Left kidney (tissue), 8 donors: ENCODE data around the gene SP5. TPM values are rescaled to one million over a fixed set of nuclear protein-coding genes. Genes with fewer than 3 reads are reported as not detected.
"Not testable (repeated sequence)": the region's sequence is repeated elsewhere in the genome, so short reads cannot be mapped to it uniquely, and the experiment has no call there.

ENCODE experiments used
- DNase-seq: peaks from one replicate; pipeline ENCODE4 v3.0.0-alpha.2; 2013
- long read RNA-seq, 8 donors: transcript quantifications; one replicate each; lab custom pipeline, GENCODE V29; 2026
- polyA plus RNA-seq: library from polyadenylated mRNA; unstranded; fragments of 120-200 nt; gene quantifications from one replicate; pipeline ENCODE4 v1.2.1, GENCODE V29; 2013; ENCODE audit not compliant: insufficient read length

Gene SP5
- 0.47 TPM for polyA plus RNA-seq
- long read RNA-seq, donor 1, partial matches to known transcripts = 0 of 1 reads
- long read RNA-seq, donor 1, other reads (novel, unspliced or antisense) = 0 of 1 reads
- long read RNA-seq, donor 2 = 0 reads
- long read RNA-seq, donor 3 = 0 reads
- long read RNA-seq, donor 4, partial matches to known transcripts = 0 of 1 reads
- long read RNA-seq, donor 4, other reads (novel, unspliced or antisense) = 0 of 1 reads
- long read RNA-seq, donor 5 = 0 reads
- long read RNA-seq, donor 6 = 0 reads
- long read RNA-seq, donor 7 = 0 reads
- long read RNA-seq, donor 8 = 0 reads

GRCh38 chr2:170715062-170715931 lies at the start of gene SP5:
SP5 (plus strand) TSS chr2:170715337; CDS start chr2:170715513, 176 bp downstream.
- DNase-seq = no peak

GRCh38 chr2:170665743-170666142 lies 49.4 kb upstream of the SP5 start:
- no peak for DNase-seq

GRCh38 chr2:170669909-170670308 lies 45.2 kb upstream of the SP5 start:
- DNase-seq = no peak

GRCh38 chr2:170670651-170671050 lies 44.5 kb upstream of the SP5 start:
- DNase-seq = no peak

- DNase-seq = no peak
Measured at GRCh38 chr2:170671079-170671478, 44.1 kb upstream of the SP5 start.

GRCh38 chr2:170674282-170674681 lies 40.9 kb upstream of the SP5 start:
- DNase-seq = not testable (repeated sequence)

GRCh38 chr2:170675701-170676100 lies 39.4 kb upstream of the SP5 start:
- DNase-seq = no peak

GRCh38 chr2:170679607-170680079 lies 35.5 kb upstream of the SP5 start:
- DNase-seq = no peak

- no peak for DNase-seq
Measured at GRCh38 chr2:170680172-170680941, 34.8 kb upstream of the SP5 start.

GRCh38 chr2:170681311-170681710 lies 33.8 kb upstream of the SP5 start:
- no peak for DNase-seq

GRCh38 chr2:170685591-170685990 lies 29.5 kb upstream of the SP5 start:
- no peak for DNase-seq

- DNase-seq = no peak
Measured at GRCh38 chr2:170689481-170689880, 25.7 kb upstream of the SP5 start.

GRCh38 chr2:170690640-170691039 lies 24.5 kb upstream of the SP5 start:
- no peak for DNase-seq

- DNase-seq = no peak
Measured at GRCh38 chr2:170694316-170694715, 20.8 kb upstream of the SP5 start.

GRCh38 chr2:170695521-170696410 lies 19.4 kb upstream of the SP5 start:
- DNase-seq = no peak

GRCh38 chr2:170696948-170697347 lies 18.2 kb upstream of the SP5 start:
- no peak for DNase-seq

- no peak for DNase-seq
Measured at GRCh38 chr2:170701011-170701410, 14.1 kb upstream of the SP5 start.

GRCh38 chr2:170703776-170704476 lies 11.2 kb upstream of the SP5 start:
- DNase-seq = no peak

- DNase-seq = no peak
Measured at GRCh38 chr2:170707821-170708795, 7.0 kb upstream of the SP5 start.

GRCh38 chr2:170710609-170710979 lies 4.5 kb upstream of the SP5 start:
- DNase-seq = no peak
